Measurements from ENCODE around the gene BMP8A.

BMP8A gene

GRCh38 chr1:39571178-39571483 lies 79.7 kb downstream of the BMP8A start:
- no peak overlapping the region for H3K27ac ChIP-seq
- TF ChIP-seq CTCF (IDR thresholded peaks at IDR 0.05) = no peak
- TF ChIP-seq ZFX (IDR thresholded peaks at IDR 0.05; ENCODE audit: borderline replicate concordance) = no peak

GRCh38 chr1:39572379-39573096 lies 81.1 kb downstream of the BMP8A start:
- TF ChIP-seq ZFX (IDR thresholded peaks at IDR 0.05; ENCODE audit: borderline replicate concordance) (no peak), CTCF (IDR thresholded peaks at IDR 0.05) (no peak)
- H3K27ac ChIP-seq = no peak overlapping the region

- TF ChIP-seq ZFX (IDR thresholded peaks at IDR 0.05; ENCODE audit: borderline replicate concordance) (no peak), CTCF (IDR thresholded peaks at IDR 0.05) (no peak)
- H3K27ac ChIP-seq = no peak overlapping the region
Observed at GRCh38 chr1:39573097-39573465, 81.6 kb downstream of the BMP8A start.

GRCh38 chr1:39573736-39574624 lies 82.5 kb downstream of the BMP8A start:
- TF ChIP-seq CTCF (IDR thresholded peaks at IDR 0.05) = no peak
- TF ChIP-seq ZFX (IDR thresholded peaks at IDR 0.05; ENCODE audit: borderline replicate concordance) = no peak
- H3K27ac ChIP-seq = no peak overlapping the region

- TF ChIP-seq CTCF (IDR thresholded peaks at IDR 0.05) = no peak
- TF ChIP-seq ZFX (IDR thresholded peaks at IDR 0.05; ENCODE audit: borderline replicate concordance) = no peak
- no peak overlapping the region for H3K27ac ChIP-seq
Observed at GRCh38 chr1:39574646-39575045, 83.2 kb downstream of the BMP8A start.

All from 22Rv1 (cell line).